HepG2 (cell line): ENCODE results near the gene CPNE1. TPM values are rescaled to one million over a fixed set of nuclear protein-coding genes. Genes with fewer than 3 reads are reported as not detected.

Source experiments
- ARHGAP35 ChIP-seq: sonication (generic); formaldehyde crosslinking; IDR thresholded peaks from 2 replicates; pipeline ENCODE4 v1.9.0; 2022; ENCODE audit warnings: mild to moderate bottlenecking, inconsistent platforms, moderate library complexity, missing genetic modification reagents, borderline replicate concordance
- MATR3 ChIP-seq: sonication (generic); formaldehyde crosslinking; IDR thresholded peaks from 2 replicates; pipeline ENCODE4 v1.4.0; 2020; ENCODE audit warnings: missing genetic modification reagents
- SIN3B ChIP-seq: fragments of 150-350 bp; IDR thresholded peaks from 2 replicates; pipeline ENCODE4 v1.6.1; 2014; ENCODE audit warnings: low read length
- ZKSCAN8 ChIP-seq: IDR thresholded peaks from 2 replicates; pipeline ENCODE4 v1.6.1; 2016; ENCODE audit warnings: borderline replicate concordance, missing genetic modification reagents, missing compliant biosample characterization
- ZNF557 ChIP-seq: sonication (generic); formaldehyde crosslinking; IDR thresholded peaks from 2 replicates; pipeline ENCODE4 v1.4.0; 2020; ENCODE audit warnings: missing genetic modification reagents
- polyA plus RNA-seq, 8 experiments: library from polyadenylated mRNA; depleted of rRNA in 3 of 8; stranded (reverse) in 7 of 8; unstranded in 1 of 8; fragments of >200 nt; fragmentation: Illumina TruSeq in 4 of 8; extraction: Trizol in 4 of 8; gene quantifications; 2 replicates each; pipeline versions ENCODE4 v1.2.1 to v1.2.3, GENCODE V29; 2011 to 2016; ENCODE audit warnings: low read depth in 4 of 8, missing spikeins in 1 of 8, mixed read lengths in 1 of 8; ENCODE audit not compliant: insufficient read depth in 1 of 8
- total RNA-seq, 5 experiments: library from RNA; depleted of rRNA; stranded (reverse); fragments of >200 nt; fragmentation: Illumina TruSeq; extraction: Trizol; gene quantifications; 2 replicates each; pipeline ENCODE4 v1.2.3, GENCODE V29; 2016; ENCODE audit warnings: low read depth in 1 of 5
- TF ChIP-seq, protein P1 (sequence below): sonication (generic); formaldehyde crosslinking; IDR thresholded peaks from 2 replicates; pipeline ENCODE4 v1.9.0; 2021; ENCODE audit warnings: mild to moderate bottlenecking, missing genetic modification reagents
- TF ChIP-seq, protein P2 (sequence below): sonication (generic); formaldehyde crosslinking; IDR thresholded peaks from 2 replicates; pipeline ENCODE4 v1.9.0; 2021; ENCODE audit warnings: missing genetic modification reagents, borderline replicate concordance
- TF ChIP-seq, protein P3 (sequence below): sonication (generic); formaldehyde crosslinking; IDR thresholded peaks from 2 replicates; pipeline ENCODE4 v1.4.0; 2020; ENCODE audit warnings: mild to moderate bottlenecking, missing genetic modification reagents
- TF ChIP-seq, protein P4 (sequence below): sonication (generic); formaldehyde crosslinking; IDR thresholded peaks from 2 replicates; pipeline ENCODE4 v1.4.0; 2020; ENCODE audit warnings: mild to moderate bottlenecking, missing genetic modification reagents

CPNE1 gene
- total and polyA plus RNA-seq, 2 of the 13 experiments (the other 11 are each of a cell fraction or from before 2014, with no cell fraction given), result 408 to 431 TPM

DNA sequence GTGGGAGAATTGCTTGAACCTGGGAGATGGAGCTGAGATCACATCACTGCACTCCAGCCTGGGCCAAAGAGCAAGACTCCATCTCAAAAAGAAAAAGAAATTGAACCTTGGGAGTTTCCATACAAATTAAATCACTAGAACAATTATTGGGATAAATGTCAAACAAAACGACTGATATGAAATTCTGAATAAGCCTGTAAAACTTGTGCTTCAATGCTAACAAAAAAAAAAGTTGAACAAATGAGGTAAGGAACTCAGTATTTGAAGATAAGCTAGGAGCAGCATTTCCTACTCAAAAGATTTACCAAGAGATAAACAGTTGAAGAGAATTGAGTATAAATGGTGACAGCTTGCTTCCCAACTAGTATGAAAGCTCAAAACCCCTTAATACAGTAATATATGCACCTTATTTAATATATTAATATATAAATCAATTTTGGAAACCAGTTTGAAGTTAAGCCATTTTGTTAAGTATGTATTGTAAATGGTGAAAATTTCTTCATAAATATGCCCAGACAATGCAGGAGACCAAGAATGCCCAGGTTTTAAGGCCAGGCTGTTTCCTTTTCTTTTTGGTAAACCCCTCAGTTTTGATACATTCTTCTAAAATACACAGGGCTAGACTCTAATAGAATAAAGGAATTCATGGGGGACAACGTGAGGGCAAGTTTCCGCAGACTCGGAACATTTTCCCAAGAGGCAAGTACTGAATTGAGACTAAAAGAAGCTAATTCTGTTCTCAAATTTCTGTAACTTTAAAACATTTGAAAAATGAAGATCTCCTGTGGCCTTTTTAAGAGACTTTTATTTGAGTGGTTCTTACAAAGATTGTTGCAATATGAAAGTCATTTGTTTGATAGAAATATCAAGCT is 38.4 kb upstream of the CPNE1 start (continued):
- TF ChIP-seq, protein P1, sequence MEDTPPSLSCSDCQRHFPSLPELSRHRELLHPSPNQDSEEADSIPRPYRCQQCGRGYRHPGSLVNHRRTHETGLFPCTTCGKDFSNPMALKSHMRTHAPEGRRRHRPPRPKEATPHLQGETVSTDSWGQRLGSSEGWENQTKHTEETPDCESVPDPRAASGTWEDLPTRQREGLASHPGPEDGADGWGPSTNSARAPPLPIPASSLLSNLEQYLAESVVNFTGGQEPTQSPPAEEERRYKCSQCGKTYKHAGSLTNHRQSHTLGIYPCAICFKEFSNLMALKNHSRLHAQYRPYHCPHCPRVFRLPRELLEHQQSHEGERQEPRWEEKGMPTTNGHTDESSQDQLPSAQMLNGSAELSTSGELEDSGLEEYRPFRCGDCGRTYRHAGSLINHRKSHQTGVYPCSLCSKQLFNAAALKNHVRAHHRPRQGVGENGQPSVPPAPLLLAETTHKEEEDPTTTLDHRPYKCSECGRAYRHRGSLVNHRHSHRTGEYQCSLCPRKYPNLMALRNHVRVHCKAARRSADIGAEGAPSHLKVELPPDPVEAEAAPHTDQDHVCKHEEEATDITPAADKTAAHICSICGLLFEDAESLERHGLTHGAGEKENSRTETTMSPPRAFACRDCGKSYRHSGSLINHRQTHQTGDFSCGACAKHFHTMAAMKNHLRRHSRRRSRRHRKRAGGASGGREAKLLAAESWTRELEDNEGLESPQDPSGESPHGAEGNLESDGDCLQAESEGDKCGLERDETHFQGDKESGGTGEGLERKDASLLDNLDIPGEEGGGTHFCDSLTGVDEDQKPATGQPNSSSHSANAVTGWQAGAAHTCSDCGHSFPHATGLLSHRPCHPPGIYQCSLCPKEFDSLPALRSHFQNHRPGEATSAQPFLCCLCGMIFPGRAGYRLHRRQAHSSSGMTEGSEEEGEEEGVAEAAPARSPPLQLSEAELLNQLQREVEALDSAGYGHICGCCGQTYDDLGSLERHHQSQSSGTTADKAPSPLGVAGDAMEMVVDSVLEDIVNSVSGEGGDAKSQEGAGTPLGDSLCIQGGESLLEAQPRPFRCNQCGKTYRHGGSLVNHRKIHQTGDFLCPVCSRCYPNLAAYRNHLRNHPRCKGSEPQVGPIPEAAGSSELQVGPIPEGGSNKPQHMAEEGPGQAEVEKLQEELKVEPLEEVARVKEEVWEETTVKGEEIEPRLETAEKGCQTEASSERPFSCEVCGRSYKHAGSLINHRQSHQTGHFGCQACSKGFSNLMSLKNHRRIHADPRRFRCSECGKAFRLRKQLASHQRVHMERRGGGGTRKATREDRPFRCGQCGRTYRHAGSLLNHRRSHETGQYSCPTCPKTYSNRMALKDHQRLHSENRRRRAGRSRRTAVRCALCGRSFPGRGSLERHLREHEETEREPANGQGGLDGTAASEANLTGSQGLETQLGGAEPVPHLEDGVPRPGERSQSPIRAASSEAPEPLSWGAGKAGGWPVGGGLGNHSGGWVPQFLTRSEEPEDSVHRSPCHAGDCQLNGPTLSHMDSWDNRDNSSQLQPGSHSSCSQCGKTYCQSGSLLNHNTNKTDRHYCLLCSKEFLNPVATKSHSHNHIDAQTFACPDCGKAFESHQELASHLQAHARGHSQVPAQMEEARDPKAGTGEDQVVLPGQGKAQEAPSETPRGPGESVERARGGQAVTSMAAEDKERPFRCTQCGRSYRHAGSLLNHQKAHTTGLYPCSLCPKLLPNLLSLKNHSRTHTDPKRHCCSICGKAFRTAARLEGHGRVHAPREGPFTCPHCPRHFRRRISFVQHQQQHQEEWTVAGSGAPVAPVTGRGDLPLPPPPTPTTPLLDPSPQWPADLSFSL (CRISPR knock-in tag), result no peak
- TF ChIP-seq, protein P2, sequence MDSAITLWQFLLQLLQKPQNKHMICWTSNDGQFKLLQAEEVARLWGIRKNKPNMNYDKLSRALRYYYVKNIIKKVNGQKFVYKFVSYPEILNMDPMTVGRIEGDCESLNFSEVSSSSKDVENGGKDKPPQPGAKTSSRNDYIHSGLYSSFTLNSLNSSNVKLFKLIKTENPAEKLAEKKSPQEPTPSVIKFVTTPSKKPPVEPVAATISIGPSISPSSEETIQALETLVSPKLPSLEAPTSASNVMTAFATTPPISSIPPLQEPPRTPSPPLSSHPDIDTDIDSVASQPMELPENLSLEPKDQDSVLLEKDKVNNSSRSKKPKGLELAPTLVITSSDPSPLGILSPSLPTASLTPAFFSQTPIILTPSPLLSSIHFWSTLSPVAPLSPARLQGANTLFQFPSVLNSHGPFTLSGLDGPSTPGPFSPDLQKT (CRISPR knock-in tag), result no peak
- TF ChIP-seq, protein P3, sequence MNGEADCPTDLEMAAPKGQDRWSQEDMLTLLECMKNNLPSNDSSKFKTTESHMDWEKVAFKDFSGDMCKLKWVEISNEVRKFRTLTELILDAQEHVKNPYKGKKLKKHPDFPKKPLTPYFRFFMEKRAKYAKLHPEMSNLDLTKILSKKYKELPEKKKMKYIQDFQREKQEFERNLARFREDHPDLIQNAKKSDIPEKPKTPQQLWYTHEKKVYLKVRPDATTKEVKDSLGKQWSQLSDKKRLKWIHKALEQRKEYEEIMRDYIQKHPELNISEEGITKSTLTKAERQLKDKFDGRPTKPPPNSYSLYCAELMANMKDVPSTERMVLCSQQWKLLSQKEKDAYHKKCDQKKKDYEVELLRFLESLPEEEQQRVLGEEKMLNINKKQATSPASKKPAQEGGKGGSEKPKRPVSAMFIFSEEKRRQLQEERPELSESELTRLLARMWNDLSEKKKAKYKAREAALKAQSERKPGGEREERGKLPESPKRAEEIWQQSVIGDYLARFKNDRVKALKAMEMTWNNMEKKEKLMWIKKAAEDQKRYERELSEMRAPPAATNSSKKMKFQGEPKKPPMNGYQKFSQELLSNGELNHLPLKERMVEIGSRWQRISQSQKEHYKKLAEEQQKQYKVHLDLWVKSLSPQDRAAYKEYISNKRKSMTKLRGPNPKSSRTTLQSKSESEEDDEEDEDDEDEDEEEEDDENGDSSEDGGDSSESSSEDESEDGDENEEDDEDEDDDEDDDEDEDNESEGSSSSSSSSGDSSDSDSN (CRISPR knock-in tag), result no peak
- TF ChIP-seq SIN3B, result 0 out of 2 replicates have a peak, but pooled peaks have one; percentile 26
- TF ChIP-seq, protein P4, sequence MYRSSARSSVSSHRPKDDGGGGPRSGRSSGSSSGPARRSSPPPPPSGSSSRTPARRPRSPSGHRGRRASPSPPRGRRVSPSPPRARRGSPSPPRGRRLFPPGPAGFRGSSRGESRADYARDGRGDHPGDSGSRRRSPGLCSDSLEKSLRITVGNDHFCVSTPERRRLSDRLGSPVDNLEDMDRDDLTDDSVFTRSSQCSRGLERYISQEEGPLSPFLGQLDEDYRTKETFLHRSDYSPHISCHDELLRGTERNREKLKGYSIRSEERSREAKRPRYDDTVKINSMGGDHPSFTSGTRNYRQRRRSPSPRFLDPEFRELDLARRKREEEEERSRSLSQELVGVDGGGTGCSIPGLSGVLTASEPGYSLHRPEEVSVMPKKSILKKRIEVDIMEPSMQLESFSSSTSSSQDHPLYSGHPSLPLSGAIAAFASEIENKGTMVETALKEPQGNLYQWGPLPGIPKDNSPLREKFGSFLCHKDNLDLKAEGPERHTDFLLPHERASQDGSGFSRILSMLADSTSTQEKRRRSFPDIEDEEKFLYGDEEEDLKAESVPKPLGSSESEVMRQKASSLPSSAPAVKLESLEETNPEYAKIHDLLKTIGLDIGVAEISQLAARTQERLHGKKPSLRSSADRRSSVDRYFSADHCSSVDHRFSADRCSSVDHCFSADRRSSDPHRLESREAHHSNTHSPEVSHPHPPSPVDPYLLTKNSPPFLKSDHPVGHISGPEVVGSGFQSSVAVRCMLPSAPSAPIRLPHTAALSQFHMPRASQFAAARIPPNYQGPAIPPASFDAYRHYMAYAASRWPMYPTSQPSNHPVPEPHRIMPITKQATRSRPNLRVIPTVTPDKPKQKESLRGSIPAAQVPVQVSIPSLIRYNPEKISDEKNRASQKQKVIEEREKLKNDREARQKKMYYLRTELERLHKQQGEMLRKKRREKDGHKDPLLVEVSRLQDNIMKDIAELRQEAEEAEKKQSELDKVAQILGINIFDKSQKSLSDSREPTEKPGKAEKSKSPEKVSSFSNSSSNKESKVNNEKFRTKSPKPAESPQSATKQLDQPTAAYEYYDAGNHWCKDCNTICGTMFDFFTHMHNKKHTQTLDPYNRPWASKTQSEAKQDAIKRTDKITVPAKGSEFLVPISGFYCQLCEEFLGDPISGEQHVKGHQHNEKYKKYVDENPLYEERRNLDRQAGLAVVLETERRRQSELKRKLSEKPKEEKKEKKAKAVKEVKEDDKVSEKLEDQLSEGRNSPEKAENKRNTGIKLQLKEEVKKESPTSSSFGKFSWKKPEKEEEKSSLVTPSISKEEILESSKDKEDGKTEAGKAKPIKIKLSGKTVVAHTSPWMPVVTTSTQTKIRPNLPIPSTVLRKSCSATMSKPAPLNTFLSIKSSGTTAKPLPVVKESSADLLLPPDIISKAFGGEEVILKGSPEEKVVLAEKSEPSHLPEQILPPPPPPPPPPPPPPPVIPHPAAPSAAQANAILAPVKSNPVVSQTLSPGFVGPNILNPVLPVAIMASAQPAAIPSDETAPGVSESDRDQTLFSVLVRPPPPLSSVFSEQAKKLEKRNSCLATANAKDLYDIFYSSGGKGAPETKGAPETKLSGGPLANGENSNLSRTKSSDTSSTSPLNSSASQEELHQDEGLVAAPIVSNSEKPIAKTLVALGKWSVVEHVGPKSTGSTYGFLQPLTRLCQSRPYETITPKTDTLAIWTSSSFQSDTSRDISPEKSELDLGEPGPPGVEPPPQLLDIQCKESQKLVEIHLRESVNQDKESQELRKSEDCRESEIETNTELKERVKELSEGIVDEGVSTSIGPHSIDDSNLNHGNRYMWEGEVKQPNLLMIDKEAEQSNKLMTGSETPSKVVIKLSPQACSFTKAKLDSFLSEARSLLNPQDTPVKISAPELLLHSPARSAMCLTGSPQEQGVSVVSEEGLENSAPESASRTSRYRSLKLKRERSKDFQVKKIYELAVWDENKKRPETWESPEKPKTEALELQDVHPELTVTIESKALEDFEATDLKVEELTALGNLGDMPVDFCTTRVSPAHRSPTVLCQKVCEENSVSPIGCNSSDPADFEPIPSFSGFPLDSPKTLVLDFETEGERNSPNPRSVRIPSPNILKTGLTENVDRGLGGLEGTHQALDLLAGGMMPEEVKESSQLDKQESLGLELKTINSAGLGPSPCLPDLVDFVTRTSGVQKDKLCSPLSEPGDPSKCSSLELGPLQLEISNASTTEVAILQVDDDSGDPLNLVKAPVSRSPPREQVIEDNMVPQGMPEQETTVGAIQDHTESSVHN (CRISPR knock-in tag), result no peak
- no peak for TF ChIP-seq ARHGAP35 (CRISPR knock-in tag)
- 0 out of 2 replicates have a peak, but pooled peaks have one; percentile 22 for TF ChIP-seq ZKSCAN8 (CRISPR knock-in tag)
- no peak for TF ChIP-seq MATR3
- no peak for TF ChIP-seq ZNF557
